Activated CD4-positive, alpha-beta T cell treated with anti-CD3 and anti-CD28 coated beads for 1 hour (primary cell): ENCODE results near the gene CATSPERB.
"Not testable (repeated sequence)": the region's sequence is repeated elsewhere in the genome, so short reads cannot be mapped to it uniquely, and the experiment has no call there.

Experiments used
- DNase-seq: peaks from one replicate; pipeline ENCODE4 v3.0.0-alpha.2; 2020

CATSPERB gene

DNA sequence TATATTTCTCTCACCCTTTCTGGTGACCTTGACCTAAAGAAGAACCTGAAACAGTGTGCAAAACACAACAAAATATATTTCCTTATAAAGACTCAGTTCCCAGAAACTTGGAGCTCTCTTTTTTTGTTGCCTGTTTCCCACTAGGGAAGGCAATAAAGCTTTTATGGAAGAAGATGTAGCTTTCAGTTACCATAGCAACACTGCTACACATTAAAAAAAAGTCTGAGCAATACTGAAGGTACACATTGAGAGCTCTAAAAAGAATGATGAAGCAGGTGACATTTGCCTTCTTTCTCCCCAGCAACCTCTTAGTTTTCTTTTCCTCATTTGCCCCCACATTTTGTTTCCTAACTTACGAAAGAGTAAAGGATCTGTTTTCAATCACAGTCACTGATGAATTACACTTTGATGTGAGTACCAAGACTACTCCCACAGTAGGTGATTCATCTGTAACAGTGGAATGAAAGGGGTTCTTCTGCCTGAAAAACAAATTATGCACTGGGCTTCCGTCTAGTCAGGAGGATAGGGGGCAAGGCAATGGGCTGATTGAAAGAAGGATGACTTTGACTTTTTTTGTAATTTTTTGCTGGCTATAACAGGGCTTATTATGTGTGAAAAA lies 1.1 kb upstream of the CATSPERB start:
- no peak for DNase-seq

DNA sequence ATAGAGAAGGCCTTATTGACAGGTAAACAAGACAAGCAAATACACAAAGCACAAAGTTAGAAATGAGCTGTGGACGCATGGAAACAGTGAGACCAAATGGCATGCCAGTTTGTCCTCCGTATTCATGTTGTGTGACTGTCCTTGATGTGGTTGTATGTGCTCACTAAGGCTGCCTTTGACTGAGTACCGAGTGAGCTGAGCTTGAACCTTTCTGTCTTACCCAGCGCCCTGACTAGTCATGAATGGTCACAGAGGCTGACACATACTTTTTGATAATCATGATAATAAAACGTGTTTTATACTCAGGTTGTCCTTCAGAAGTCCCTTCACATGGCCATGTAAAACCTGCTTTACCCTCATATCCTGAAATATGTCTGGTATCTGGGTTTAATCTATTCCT lies 553 bp upstream of the CATSPERB start:
- DNase-seq: no peak

DNA sequence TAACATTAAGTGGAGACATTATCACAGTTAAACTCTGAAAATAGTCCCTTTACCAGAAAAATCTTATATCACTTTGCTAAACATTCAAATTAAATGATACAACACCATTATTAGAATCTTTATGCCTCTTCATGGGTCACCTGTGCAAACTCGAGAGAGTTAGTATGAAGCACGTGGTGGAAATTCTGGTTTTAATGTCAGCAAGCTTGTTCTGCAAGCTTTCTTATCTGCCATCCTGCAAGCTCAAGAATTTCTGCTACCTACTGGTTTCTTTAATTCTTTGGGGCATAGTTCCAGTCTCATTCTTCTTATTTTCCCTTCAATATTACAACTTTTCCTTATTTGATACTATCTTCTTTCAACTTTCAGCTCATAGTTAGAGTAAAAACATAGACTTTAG lies 868 bp downstream of the CATSPERB start:
- no peak for DNase-seq

GRCh38 chr14:91729756-91730155 lies 2.1 kb downstream of the CATSPERB start:
- DNase-seq: no peak

DNA sequence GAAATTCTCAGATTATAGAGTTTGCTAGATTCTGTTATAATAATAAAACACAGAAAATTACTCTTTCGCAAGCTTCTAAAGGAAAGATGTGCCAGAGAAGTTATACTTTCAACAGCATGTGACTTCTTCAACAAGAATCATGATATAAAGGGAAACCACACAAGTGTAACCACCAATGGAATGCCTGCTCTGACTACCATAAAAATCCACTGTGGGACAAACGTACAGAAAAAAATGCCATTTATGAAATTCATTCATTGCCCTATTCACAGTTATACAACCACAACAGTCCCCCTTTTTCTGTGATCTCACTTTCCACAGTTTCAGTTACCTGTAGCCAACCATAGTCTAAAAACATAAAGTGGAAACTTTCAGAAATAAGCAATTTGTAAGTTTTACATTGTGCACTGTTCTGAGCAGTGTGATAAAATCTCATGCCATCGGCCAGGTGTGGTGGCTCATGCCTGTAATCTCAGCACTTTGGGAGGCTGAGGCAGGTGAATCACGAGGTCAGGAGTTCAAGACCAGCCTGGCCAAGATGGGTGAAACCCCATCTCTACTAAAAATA lies 3.2 kb downstream of the CATSPERB start:
- no peak for DNase-seq

DNA sequence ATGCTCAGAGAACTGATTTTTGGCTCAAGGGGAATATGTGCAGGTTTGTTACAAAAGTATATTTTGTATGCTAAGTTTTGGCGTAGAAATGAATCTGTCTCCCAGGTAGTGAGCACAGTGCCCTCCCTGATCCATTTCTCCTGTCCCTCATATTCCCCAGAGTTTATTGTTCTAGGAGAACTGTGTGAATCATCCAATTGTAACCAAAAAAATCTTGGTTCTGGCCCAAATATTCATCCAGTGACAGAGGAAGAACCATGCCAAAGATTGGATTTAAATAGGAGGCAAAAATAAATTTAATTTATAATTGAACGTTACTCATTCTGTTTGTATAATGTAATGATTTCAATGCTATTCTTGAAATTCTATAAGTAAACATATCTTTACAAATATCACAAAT lies 4.8 kb downstream of the CATSPERB start:
- DNase-seq: no peak

- no peak for DNase-seq
Measured at GRCh38 chr14:91723501-91723900, 8.4 kb downstream of the CATSPERB start.

DNA sequence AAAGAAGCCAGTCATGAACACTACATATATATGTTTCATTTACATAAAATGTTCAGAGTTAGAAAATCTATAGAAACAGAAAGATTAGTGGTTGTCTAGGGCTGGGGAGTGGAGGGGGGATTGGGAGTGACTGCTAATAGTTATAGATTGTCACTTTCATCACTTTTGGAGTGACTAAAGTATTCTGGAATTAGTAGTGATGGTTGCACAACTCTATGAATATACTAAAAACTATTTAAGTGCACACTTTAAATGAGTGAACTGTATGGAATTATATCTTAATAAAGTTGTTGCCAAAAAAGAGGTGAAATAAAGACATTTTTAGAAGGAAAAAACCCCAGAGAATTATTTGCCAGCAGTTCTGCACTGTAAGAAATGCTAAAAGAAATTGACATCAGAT lies 9.5 kb downstream of the CATSPERB start:
- no peak for DNase-seq

GRCh38 chr14:91719839-91720238 lies 12.0 kb downstream of the CATSPERB start:
- no peak for DNase-seq

DNA sequence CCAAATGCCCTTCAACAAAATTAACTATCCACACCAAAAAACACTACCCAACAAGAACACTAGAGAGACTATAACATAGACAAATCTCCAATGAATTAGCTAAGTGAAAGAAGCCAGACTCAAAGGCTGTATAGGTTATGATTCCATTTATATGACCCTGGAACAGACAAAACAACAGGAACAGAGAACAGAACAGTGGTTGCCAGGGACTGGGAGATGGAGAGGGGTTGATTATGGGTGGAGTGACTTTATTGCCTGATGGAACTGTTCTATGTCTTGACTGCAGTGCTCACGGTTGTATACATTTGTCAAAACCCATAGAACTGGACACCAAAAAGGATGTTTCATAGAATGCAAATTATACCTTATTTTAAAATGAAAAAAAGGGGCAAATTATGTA lies 14.9 kb downstream of the CATSPERB start:
- no peak for DNase-seq

DNA sequence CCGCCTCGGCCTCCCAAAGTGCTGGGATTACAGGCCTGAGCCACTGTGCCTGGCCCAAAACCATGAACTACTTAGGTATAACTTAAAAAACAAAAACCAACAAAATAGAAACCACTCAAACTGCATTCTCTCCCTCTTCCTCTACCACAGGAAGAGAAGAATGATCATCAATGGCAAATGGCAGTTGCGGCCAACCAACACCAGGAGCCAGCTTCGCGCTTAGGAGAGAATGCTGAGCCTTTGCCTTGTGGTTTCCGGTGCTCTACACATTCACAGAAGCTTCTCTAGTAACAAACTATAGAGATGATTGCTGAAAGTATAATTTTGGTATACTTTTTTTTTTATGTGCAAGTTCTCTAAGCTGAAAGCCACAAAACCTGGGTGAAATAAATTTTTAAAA lies 17.1 kb downstream of the CATSPERB start:
- DNase-seq: no peak

DNA sequence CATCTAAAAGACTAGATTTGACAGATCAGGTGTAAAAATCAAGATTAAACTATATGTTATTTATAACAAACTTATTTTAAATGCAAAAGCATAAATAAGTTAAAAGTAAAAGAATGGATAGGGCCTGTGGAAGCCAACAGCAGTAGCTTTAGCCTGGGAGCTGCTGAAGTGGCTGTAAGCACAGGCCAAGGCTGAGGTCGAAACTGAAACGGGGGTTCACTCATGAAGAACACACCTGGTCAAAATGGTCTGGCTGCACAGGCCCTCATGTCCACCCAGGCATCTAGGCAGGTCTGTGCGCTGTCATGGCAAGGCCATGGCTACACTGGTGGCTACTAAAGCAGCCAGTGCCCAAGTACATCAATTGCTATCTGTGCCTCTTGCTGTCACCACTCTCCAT lies 23.1 kb downstream of the CATSPERB start:
- DNase-seq: no peak

DNA sequence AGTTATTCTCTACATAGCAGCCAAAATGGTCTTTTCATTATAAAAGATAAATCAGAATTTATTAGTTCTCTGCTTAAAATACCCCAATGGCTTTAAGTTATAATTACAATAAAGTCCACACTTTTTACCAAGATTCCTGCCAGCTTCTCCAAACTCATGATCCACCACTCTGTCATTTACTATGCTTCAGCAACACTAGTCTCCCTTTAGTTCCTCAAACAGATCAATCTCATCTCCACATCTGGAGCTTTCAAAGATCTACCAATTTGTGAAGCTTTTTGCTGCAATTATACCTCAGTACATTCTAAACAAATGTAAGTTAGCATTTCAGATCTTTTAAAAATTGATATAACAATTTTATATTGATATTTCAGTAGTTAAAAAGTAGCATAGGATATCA lies 24.9 kb downstream of the CATSPERB start:
- no peak for DNase-seq

DNA sequence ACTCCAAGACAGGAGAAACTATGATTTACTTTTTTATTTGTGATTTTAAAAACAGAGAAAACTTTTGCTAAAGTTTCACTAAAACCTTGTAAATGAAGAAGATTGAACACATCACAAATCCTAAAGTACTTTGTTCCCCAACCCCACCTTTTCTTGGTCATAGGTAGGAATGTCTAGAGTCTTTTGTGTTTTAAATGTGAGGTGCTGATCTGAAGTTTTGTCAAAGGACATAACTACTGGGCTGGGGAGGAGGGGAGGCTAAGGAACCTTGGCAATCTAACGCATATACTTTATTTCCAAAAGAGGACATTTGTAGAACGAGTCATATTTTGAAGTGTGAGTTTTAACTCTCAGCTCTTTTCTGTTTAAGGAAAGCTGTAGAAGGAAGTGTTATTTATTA lies 37.2 kb downstream of the CATSPERB start:
- no peak for DNase-seq

GRCh38 chr14:91693346-91693745 lies 38.5 kb downstream of the CATSPERB start:
- no peak for DNase-seq

DNA sequence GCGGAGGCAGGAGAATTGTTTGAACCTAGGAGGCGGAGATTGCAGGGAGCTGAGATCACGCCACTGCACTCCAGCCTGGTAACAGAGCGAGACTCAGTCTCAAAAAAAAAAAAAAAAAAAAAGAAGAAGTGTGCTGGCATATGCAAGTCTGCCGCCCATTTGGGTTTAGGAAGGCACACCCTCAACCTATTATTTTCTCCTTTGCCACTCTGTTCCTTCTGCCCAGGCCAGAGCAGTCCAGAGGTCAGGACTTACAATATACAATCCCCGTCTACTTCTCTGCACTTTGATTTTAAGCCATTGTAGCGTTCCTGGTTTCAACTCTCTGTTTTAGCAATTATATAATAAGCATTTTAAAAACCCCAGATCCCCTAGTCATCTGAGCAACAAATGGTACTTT lies 39.8 kb downstream of the CATSPERB start:
- DNase-seq: no peak

GRCh38 chr14:91689608-91690007 lies 42.3 kb downstream of the CATSPERB start:
- no peak for DNase-seq

DNA sequence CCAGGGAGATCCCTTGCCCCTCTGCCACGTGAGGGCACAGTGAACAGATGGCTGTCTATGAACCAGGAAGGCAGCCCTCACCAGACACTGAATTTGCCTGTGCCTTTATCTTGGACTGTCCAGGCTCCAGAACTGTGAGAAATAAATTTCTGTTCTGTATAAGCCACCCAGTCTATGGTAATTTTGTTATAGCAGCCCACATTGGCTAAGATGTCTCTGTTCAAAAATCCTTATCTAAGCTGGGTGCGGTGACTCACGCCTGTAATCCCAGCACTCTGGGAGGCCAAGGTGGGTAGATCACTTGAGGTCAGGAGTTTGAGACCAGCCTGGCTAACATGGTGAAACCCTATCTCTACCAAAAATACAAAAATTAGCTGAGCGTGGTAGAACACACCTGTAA lies 44.5 kb downstream of the CATSPERB start:
- DNase-seq: not testable (repeated sequence)

DNA sequence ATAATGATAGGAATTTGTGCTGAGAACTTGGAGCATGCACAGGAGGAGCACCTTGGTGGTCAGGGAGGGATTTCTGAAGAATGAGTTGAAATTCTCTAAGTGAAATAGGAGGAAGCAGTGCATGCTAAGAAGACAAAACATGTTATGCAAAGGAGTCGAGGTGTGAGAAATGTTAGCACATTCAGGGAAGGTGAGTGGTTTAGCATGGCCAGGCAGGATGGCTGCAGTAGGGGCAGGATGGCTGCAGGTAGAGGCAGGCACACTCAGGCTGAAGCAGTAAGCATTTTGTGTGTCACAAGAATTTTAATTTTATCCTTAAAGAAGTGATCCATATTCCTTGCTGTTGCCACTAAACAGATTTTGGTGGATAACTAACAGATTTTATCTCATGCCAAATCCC lies 46.3 kb downstream of the CATSPERB start:
- no peak for DNase-seq

GRCh38 chr14:91681893-91682563 lies 49.9 kb downstream of the CATSPERB start:
- DNase-seq: no peak

- DNase-seq: no peak
Measured at GRCh38 chr14:91681118-91681517, 50.8 kb downstream of the CATSPERB start.

DNA sequence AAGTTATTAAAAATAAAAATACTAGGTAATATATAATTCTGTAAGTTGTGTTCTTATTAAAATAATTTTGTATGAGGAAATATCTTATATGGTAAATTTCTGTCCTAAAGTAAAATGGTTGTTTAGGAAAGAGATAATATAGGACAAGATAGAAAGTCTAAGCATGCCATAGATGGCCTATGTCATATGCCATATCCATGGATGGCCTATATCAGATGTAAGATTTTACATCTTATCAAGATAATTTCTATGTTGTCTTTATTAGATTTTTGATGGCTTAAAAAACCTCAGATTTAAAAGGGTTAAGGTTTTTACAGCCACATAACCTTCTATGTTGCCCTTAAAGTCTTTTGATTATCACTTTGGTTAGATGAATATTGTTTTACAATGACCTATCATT lies 52.6 kb downstream of the CATSPERB start:
- DNase-seq: no peak

DNA sequence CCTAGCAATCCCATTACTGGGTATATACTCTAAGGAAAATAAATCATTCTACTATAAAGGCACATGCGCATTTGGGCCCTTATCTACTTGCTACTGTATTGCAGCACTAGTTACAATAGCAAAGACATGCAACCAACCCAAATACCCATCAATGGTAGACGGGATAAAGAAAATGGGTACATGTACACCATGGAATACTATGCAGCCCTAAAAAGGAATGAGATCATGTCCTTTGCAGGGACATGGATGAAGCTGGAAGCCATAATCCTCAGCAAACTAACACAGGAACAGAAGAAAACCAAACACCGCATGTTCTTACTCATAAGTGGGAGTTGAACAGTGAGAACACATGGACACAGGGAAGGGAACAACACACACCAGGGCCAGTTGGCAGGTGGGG lies 54.2 kb downstream of the CATSPERB start:
- not testable (repeated sequence) for DNase-seq

DNA sequence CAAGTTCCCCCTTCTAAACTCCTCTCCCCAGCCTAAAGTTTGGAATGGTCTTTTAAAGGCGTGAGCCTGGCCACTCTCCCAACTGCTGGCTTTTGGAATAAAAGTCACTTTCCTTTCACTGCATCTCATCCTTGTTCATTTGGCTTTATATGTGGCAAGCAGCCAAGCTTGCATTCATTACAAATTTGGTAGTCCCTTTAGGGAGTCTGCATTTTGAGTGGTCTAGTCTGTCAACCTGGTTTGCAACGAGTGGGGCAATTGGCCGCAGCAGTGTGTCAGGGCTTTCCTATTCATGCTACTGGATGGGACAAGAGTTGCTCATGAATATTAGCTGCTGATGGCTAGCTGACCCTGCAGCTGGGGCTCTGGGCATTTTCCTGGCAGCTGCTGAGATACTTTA lies 57.0 kb downstream of the CATSPERB start:
- no peak for DNase-seq

DNA sequence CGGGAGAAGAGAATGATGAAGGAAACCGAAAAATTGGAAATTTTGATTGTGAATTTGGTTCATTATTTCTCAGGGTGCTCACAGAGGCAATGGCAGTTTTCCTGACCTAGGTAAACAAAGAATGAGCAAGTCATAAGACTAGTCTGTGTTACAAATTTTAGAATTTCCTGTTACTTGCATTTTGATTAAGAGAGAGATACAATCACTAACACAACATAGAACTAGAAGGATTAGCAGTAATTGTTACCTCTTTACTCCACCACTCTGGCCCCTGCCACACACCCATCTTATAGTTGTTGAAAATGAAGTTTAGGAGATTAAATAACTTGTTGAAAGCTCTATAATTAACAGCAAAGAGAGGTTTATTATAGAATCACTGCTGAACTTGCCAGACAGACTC lies 62.0 kb downstream of the CATSPERB start:
- DNase-seq: no peak
